WTC11 (cell line): ENCODE data around the gene TTC39A. TPM values are rescaled to one million over a fixed set of nuclear protein-coding genes. Genes with fewer than 3 reads are reported as not detected.

Source experiments
- ATAC-seq: fragments of 200-7000 bp; cut with Tn5 transposase; 2 replicates; pipeline ENCODE4 v1.10.0; 2021; ENCODE audit warnings: mild to moderate bottlenecking, moderate library complexity
- CTCF ChIA-PET: fragments of 300-600 bp; sonication (Branson Sonifier 250); formaldehyde crosslinking; loops from one replicate; lab custom pipeline; 2021; ENCODE audit warnings: antibody characterized with exemption; lab: Charles Lee
- POLR2A ChIA-PET: fragments of 350-600 bp; sonication (Branson Sonifier 250); formaldehyde crosslinking; loops from one replicate; lab custom pipeline; 2021; ENCODE audit warnings: antibody characterized with exemption; lab: Charles Lee
- DNase-seq: peaks from one replicate; pipeline ENCODE4 v3.0.0; 2021; ENCODE audit warnings: low spot score
- H3K27ac Mint-ChIP-seq: 2 replicates; pipeline ENCODE4 v1.8.0; 2021; ENCODE audit warnings: mixed read lengths
- H3K27me3 Mint-ChIP-seq: 2 replicates; pipeline ENCODE4 v1.8.0; 2021; ENCODE audit warnings: low read depth, mild to moderate bottlenecking, moderate library complexity, mixed read lengths
- H3K36me3 Mint-ChIP-seq: 2 replicates; pipeline ENCODE4 v1.8.0; 2021; ENCODE audit warnings: mixed read lengths
- H3K4me1 Mint-ChIP-seq: 2 replicates; pipeline ENCODE4 v1.8.0; 2022; ENCODE audit warnings: mixed read lengths
- H3K4me3 Mint-ChIP-seq: 2 replicates; pipeline ENCODE4 v1.8.0; 2021; ENCODE audit warnings: mild to moderate bottlenecking, moderate library complexity, mixed read lengths
- H3K9me3 Mint-ChIP-seq: 2 replicates; pipeline ENCODE4 v1.8.0; 2021; ENCODE audit warnings: mixed read lengths
- CREB1 ChIP-seq: sonication (generic); formaldehyde crosslinking; IDR thresholded peaks from 2 replicates; pipeline ENCODE4 v1.8.0; 2023; ENCODE audit warnings: mild to moderate bottlenecking, missing genetic modification reagents
- CREM ChIP-seq: sonication (generic); formaldehyde crosslinking; IDR thresholded peaks from 2 replicates; pipeline ENCODE4 v1.8.1; 2022; ENCODE audit warnings: mild to moderate bottlenecking, missing genetic modification reagents, moderate library complexity
- CTCF ChIP-seq: fragments of 200-600 bp; IDR thresholded peaks from 2 replicates; pipeline ENCODE4 v1.8.0; 2022; ENCODE audit warnings: antibody characterized with exemption
- ESRRA ChIP-seq: sonication (generic); formaldehyde crosslinking; IDR thresholded peaks from 2 replicates; pipeline ENCODE4 v1.8.1; 2022; ENCODE audit warnings: mild to moderate bottlenecking, missing genetic modification reagents, borderline replicate concordance
- HMGXB4 ChIP-seq: sonication (generic); formaldehyde crosslinking; IDR thresholded peaks from 2 replicates; pipeline ENCODE4 v1.8.1; 2023; ENCODE audit warnings: mild to moderate bottlenecking, moderate library complexity, missing genetic modification reagents
- IRF2 ChIP-seq: sonication (generic); formaldehyde crosslinking; IDR thresholded peaks from 2 replicates; pipeline ENCODE4 v1.8.0; 2022; ENCODE audit warnings: low read depth, missing genetic modification reagents, borderline replicate concordance
- NFYB ChIP-seq: sonication (generic); formaldehyde crosslinking; conservative IDR thresholded peaks from 2 replicates; pipeline ENCODE4 v1.8.0; 2022; ENCODE audit warnings: low read depth, missing genetic modification reagents
- RELA ChIP-seq: sonication (generic); formaldehyde crosslinking; IDR thresholded peaks from 2 replicates; pipeline ENCODE4 v1.8.1; 2022; ENCODE audit warnings: missing genetic modification reagents, mild to moderate bottlenecking, borderline replicate concordance
- SOX15 ChIP-seq: fragments of 250-450 bp; sonication (Bioruptor Pico); IDR thresholded peaks from 2 replicates; pipeline ENCODE4 v1.9.0; 2021; ENCODE audit warnings: mild to moderate bottlenecking
- USF1 ChIP-seq: sonication (generic); formaldehyde crosslinking; IDR thresholded peaks from 2 replicates; pipeline ENCODE4 v1.8.0; 2022; ENCODE audit warnings: mild to moderate bottlenecking, missing genetic modification reagents
- ZNF416 ChIP-seq: fragments of 250-450 bp; sonication (Bioruptor Pico); IDR thresholded peaks from 2 replicates; pipeline ENCODE4 v1.9.0; 2021; ENCODE audit warnings: mild to moderate bottlenecking, inconsistent platforms
- total RNA-seq: library from RNA; stranded (reverse); gene quantifications from 3 replicates; pipeline ENCODE4 v1.2.3, GENCODE V29; 2021
- TF ChIP-seq, protein P1 (sequence below): sonication (generic); formaldehyde crosslinking; IDR thresholded peaks from 2 replicates; pipeline ENCODE4 v1.8.0; 2023; ENCODE audit warnings: mild to moderate bottlenecking, missing genetic modification reagents
- TF ChIP-seq, protein P2 (sequence below): sonication (generic); formaldehyde crosslinking; IDR thresholded peaks from 2 replicates; pipeline ENCODE4 v1.8.0; 2022; ENCODE audit warnings: mild to moderate bottlenecking, missing genetic modification reagents
- TF ChIP-seq, protein P3 (sequence below): sonication (generic); formaldehyde crosslinking; IDR thresholded peaks from 2 replicates; pipeline ENCODE4 v1.8.1; 2023; ENCODE audit warnings: mild to moderate bottlenecking, missing genetic modification reagents, moderate library complexity
- TF ChIP-seq, protein P4 (sequence below): fragments of 250-450 bp; sonication (Bioruptor Pico); IDR thresholded peaks from 2 replicates; pipeline ENCODE4 v1.9.0; 2021; ENCODE audit warnings: mild to moderate bottlenecking
- TF ChIP-seq, protein P5 (sequence below): sonication (generic); formaldehyde crosslinking; IDR thresholded peaks from 2 replicates; pipeline ENCODE4 v1.8.0; 2023; ENCODE audit warnings: missing genetic modification reagents
- TF ChIP-seq, protein P6 (sequence below): fragments of 250-450 bp; sonication (Bioruptor Pico); IDR thresholded peaks from 2 replicates; pipeline ENCODE4 v1.8.0; 2021; ENCODE audit warnings: mild to moderate bottlenecking

Gene TTC39A
- total RNA-seq, 1 experiment from 2014 or later: 3.4 TPM

- TF ChIP-seq USF1: no peak
- TF ChIP-seq, protein P1, sequence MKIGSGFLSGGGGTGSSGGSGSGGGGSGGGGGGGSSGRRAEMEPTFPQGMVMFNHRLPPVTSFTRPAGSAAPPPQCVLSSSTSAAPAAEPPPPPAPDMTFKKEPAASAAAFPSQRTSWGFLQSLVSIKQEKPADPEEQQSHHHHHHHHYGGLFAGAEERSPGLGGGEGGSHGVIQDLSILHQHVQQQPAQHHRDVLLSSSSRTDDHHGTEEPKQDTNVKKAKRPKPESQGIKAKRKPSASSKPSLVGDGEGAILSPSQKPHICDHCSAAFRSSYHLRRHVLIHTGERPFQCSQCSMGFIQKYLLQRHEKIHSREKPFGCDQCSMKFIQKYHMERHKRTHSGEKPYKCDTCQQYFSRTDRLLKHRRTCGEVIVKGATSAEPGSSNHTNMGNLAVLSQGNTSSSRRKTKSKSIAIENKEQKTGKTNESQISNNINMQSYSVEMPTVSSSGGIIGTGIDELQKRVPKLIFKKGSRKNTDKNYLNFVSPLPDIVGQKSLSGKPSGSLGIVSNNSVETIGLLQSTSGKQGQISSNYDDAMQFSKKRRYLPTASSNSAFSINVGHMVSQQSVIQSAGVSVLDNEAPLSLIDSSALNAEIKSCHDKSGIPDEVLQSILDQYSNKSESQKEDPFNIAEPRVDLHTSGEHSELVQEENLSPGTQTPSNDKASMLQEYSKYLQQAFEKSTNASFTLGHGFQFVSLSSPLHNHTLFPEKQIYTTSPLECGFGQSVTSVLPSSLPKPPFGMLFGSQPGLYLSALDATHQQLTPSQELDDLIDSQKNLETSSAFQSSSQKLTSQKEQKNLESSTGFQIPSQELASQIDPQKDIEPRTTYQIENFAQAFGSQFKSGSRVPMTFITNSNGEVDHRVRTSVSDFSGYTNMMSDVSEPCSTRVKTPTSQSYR (CRISPR knock-in tag): no peak
- no peak for TF ChIP-seq IRF2
Measured at GRCh38 chr1:51303315-51303714, 27.0 kb downstream of the TTC39A start (continued).

DNA sequence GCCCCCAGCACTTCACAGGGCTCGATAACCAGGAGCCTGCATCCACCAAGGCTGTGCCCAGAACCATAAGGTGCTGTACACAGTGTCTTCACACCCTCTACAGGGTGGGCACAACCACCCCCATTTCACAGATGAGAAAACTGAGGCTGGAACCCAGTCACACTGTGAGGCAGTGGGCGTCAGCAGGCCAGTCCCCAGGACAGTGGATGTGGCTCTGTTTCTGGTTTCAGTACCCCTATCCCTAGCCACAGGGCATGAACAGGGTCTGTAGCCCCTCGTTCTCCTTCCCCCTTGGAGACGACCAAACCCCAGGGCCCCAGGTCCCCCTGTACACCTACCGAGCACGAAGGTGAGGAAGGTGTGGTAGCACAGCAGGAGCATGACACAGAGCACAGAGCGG, 27.6 kb downstream of the TTC39A start:
- H3K36me3 Mint-ChIP-seq: 0 out of 2 replicates have a peak, but pooled peaks cover 2% of the 10 kb centered on the region
- peaks cover 8% of the 10 kb centered on the region for H3K27me3 Mint-ChIP-seq
- no peak for ATAC-seq
- H3K9me3 Mint-ChIP-seq: peaks cover 9% of the 10 kb centered on the region; the same call in 1 of the 2 replicates
- no peak overlapping the region for H3K4me3 Mint-ChIP-seq
- ChIA-PET CTCF (interaction anchor here (0.6 kb wide), 1 partner anchor 18 kb away, joined by 3 read pairs; no protein-coding TSS in a partner anchor), POLR2A (no interaction called here)
- no peak for DNase-seq
- peaks cover 5% of the 10 kb centered on the region; the same call in 1 of the 2 replicates for H3K4me1 Mint-ChIP-seq
- no peak overlapping the region for H3K27ac Mint-ChIP-seq
- TF ChIP-seq, protein P2, sequence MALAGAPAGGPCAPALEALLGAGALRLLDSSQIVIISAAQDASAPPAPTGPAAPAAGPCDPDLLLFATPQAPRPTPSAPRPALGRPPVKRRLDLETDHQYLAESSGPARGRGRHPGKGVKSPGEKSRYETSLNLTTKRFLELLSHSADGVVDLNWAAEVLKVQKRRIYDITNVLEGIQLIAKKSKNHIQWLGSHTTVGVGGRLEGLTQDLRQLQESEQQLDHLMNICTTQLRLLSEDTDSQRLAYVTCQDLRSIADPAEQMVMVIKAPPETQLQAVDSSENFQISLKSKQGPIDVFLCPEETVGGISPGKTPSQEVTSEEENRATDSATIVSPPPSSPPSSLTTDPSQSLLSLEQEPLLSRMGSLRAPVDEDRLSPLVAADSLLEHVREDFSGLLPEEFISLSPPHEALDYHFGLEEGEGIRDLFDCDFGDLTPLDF: no peak
- no peak for TF ChIP-seq CTCF
- no peak for TF ChIP-seq RELA (CRISPR knock-in tag)
- TF ChIP-seq, protein P3, sequence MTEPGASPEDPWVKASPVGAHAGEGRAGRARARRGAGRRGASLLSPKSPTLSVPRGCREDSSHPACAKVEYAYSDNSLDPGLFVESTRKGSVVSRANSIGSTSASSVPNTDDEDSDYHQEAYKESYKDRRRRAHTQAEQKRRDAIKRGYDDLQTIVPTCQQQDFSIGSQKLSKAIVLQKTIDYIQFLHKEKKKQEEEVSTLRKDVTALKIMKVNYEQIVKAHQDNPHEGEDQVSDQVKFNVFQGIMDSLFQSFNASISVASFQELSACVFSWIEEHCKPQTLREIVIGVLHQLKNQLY (CRISPR knock-in tag): no peak
- TF ChIP-seq SOX15 (CRISPR knock-in tag): no peak
- TF ChIP-seq, protein P4, sequence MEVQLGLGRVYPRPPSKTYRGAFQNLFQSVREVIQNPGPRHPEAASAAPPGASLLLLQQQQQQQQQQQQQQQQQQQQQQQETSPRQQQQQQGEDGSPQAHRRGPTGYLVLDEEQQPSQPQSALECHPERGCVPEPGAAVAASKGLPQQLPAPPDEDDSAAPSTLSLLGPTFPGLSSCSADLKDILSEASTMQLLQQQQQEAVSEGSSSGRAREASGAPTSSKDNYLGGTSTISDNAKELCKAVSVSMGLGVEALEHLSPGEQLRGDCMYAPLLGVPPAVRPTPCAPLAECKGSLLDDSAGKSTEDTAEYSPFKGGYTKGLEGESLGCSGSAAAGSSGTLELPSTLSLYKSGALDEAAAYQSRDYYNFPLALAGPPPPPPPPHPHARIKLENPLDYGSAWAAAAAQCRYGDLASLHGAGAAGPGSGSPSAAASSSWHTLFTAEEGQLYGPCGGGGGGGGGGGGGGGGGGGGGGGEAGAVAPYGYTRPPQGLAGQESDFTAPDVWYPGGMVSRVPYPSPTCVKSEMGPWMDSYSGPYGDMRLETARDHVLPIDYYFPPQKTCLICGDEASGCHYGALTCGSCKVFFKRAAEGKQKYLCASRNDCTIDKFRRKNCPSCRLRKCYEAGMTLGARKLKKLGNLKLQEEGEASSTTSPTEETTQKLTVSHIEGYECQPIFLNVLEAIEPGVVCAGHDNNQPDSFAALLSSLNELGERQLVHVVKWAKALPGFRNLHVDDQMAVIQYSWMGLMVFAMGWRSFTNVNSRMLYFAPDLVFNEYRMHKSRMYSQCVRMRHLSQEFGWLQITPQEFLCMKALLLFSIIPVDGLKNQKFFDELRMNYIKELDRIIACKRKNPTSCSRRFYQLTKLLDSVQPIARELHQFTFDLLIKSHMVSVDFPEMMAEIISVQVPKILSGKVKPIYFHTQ (CRISPR knock-in tag): no peak
- TF ChIP-seq HMGXB4 (CRISPR knock-in tag): no peak
- TF ChIP-seq CREM: no peak
- no peak for TF ChIP-seq ESRRA (CRISPR knock-in tag)
- no peak for TF ChIP-seq CREB1 (CRISPR knock-in tag)
- TF ChIP-seq NFYB: no peak
- no peak for TF ChIP-seq ZNF416 (CRISPR knock-in tag)
- TF ChIP-seq, protein P5, sequence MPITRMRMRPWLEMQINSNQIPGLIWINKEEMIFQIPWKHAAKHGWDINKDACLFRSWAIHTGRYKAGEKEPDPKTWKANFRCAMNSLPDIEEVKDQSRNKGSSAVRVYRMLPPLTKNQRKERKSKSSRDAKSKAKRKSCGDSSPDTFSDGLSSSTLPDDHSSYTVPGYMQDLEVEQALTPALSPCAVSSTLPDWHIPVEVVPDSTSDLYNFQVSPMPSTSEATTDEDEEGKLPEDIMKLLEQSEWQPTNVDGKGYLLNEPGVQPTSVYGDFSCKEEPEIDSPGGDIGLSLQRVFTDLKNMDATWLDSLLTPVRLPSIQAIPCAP (CRISPR knock-in tag): no peak
- TF ChIP-seq, protein P6, sequence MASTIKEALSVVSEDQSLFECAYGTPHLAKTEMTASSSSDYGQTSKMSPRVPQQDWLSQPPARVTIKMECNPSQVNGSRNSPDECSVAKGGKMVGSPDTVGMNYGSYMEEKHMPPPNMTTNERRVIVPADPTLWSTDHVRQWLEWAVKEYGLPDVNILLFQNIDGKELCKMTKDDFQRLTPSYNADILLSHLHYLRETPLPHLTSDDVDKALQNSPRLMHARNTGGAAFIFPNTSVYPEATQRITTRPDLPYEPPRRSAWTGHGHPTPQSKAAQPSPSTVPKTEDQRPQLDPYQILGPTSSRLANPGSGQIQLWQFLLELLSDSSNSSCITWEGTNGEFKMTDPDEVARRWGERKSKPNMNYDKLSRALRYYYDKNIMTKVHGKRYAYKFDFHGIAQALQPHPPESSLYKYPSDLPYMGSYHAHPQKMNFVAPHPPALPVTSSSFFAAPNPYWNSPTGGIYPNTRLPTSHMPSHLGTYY: no peak
